ENCODE results near the gene FAM117B. TPM values are rescaled to one million over a fixed set of nuclear protein-coding genes. Genes with fewer than 3 reads are reported as not detected.

FAM117B gene
- total and polyA plus RNA-seq, 8 donors, result 2.5 to 12.4 (median 5.4) TPM

GRCh38 chr2:202681688-202682205 is 47.0 kb downstream of the FAM117B start:
- TF ChIP-seq CTCF (IDR thresholded peaks at IDR 0.05), result no peak
- Histone ChIP-seq H3K4me3 (no peak overlapping the region), H3K27me3 (no peaks in the 10 kb centered on the region), H3K9me3 (no peaks in the 10 kb centered on the region), H3K27ac (no peak overlapping the region), H3K36me3 (no peaks in the 10 kb centered on the region), H3K4me1 (no peaks in the 10 kb centered on the region)
- DNase-seq (no peak), ATAC-seq (no peak), FAIRE-seq (no peak)
- intact Hi-C loops (cut with DNase I), result no loop called here
- WGBS, 2 donors, result 88 to 90% methylated on average over 9 of the region's 9 CpGs

- Histone ChIP-seq H3K27ac (no peak overlapping the region), H3K9me3 (no peaks in the 10 kb centered on the region), H3K27me3 (no peaks in the 10 kb centered on the region), H3K4me1 (peaks cover 0 to under 1% (median under 1%) of the 10 kb centered on the region in 3 donors), H3K36me3 (no peaks in the 10 kb centered on the region), H3K4me3 (no peak overlapping the region)
- DNase-seq (no peak), ATAC-seq (no peak), FAIRE-seq (no peak)
- intact Hi-C loops (cut with DNase I), result no loop called here
- 93 to 94% methylated on average over 12 of the region's 12 CpGs for WGBS, 2 donors
- TF ChIP-seq CTCF (IDR thresholded peaks at IDR 0.05), result no peak
Observed at GRCh38 chr2:202682274-202682673, 47.5 kb downstream of the FAM117B start.

GRCh38 chr2:202687276-202687675 is 52.5 kb downstream of the FAM117B start:
- peaks cover 9 to 11% (median 11%) of the 10 kb centered on the region in 3 donors for H3K4me1 ChIP-seq
- no peak overlapping the region for H3K4me3 ChIP-seq
- 79% methylated on average over 3 of the region's 3 CpGs for WGBS, 2 donors
- no peak overlapping the region for H3K27ac ChIP-seq
- no peak for FAIRE-seq
- no peaks in the 10 kb centered on the region for H3K36me3 ChIP-seq
- H3K9me3 ChIP-seq, result no peaks in the 10 kb centered on the region
- peak in 1 of 4 donors; percentile 15 for ATAC-seq
- intact Hi-C loops (cut with DNase I), result no loop called here
- DNase-seq, result no peak
- TF ChIP-seq CTCF (IDR thresholded peaks at IDR 0.05), result no peak
- H3K27me3 ChIP-seq, result no peaks in the 10 kb centered on the region

- no peak overlapping the region for H3K27ac ChIP-seq
- peaks cover 9 to 11% (median 11%) of the 10 kb centered on the region in 3 donors for H3K4me1 ChIP-seq
- WGBS, 2 donors, result 98% methylated on average over 2 of the region's 2 CpGs
- no peaks in the 10 kb centered on the region for H3K27me3 ChIP-seq
- no peak for TF ChIP-seq CTCF (IDR thresholded peaks at IDR 0.05)
- DNase-seq (no peak), ATAC-seq (no peak), FAIRE-seq (no peak)
- no peak overlapping the region for H3K4me3 ChIP-seq
- intact Hi-C loops (cut with DNase I), result no loop called here
- H3K36me3 ChIP-seq, result no peaks in the 10 kb centered on the region
- H3K9me3 ChIP-seq, result no peaks in the 10 kb centered on the region
Observed at GRCh38 chr2:202689459-202689858, 54.7 kb downstream of the FAM117B start.

GRCh38 chr2:202689898-202690297 is 55.1 kb downstream of the FAM117B start:
- H3K4me1 ChIP-seq, result peaks cover 9 to 11% (median 11%) of the 10 kb centered on the region in 3 donors
- no peaks in the 10 kb centered on the region for H3K27me3 ChIP-seq
- H3K36me3 ChIP-seq, result no peaks in the 10 kb centered on the region
- TF ChIP-seq CTCF (IDR thresholded peaks at IDR 0.05), result no peak
- FAIRE-seq (no peak), ATAC-seq (no peak), DNase-seq (no peak)
- H3K27ac ChIP-seq, result no peak overlapping the region
- intact Hi-C loops (cut with DNase I), result no loop called here
- H3K9me3 ChIP-seq, result no peaks in the 10 kb centered on the region
- no peak overlapping the region for H3K4me3 ChIP-seq
- WGBS, 2 donors, result 92 to 97% methylated on average over 2 of the region's 2 CpGs
